Lower leg skin (tissue), 3 donors: Measurements from ENCODE around the gene LGI4.

Experiments used
- CTCF ChIP-seq, 3 donors: fragments of 450-650 bp; IDR thresholded peaks; one replicate each; pipeline ENCODE4 v1.5.1; 2016; ENCODE audit warnings: antibody characterized with exemption in 3 of 3, mild to moderate bottlenecking in 3 of 3, moderate library complexity in 2 of 3
- POLR2A ChIP-seq, 2 donors: fragments of 450-650 bp; IDR thresholded peaks; one replicate each; pipeline ENCODE4 v1.6.1; 2016 to 2017; ENCODE audit warnings: antibody characterized with exemption in 2 of 2, mild to moderate bottlenecking in 1 of 2, moderate library complexity in 1 of 2

GRCh38 chr19:35120492-35120891 lies 14.4 kb downstream of the LGI4 start:
- TF ChIP-seq CTCF (IDR thresholded peaks at IDR 0.05), result no peak
- no peak for TF ChIP-seq POLR2A (IDR thresholded peaks at IDR 0.05)
